Measurements from ENCODE around the gene PSMG4.

Gene PSMG4

GRCh38 chr6:3252861-3253596, 5.7 kb upstream of the PSMG4 start:
- Histone ChIP-seq H3K4me2 (ENCODE audit: low read depth, low read length, poor library complexity, severe bottlenecking) (no peak overlapping the region), H3K36me3 (ENCODE audit: low read length) (no peaks in the 10 kb centered on the region), H3K27me3 (ENCODE audit: low read length) (no peaks in the 10 kb centered on the region; the same call in 1 of the 2 replicates), H3K9me2 (replicated peaks; ENCODE audit: insufficient read depth, low read length) (no peaks in the 10 kb centered on the region), H3K79me2 (ENCODE audit: insufficient read depth, low read length) (no peaks in the 10 kb centered on the region), H3F3A (ENCODE audit: insufficient read depth) (no peaks in the 10 kb centered on the region), H3K4me3 (ENCODE audit: insufficient read depth, low read length, poor library complexity, severe bottlenecking) (no peak overlapping the region), H3K27ac (ENCODE audit: low read depth, low read length) (no peak overlapping the region), H3K9ac (ENCODE audit: low read length) (no peak overlapping the region), H4K20me1 (ENCODE audit: low read depth, low read length) (no peaks in the 10 kb centered on the region), H3K9me3 (ENCODE audit: insufficient read depth, low read length) (no peaks in the 10 kb centered on the region), H2AFZ (ENCODE audit: low read depth, low read length, severe bottlenecking) (no peak overlapping the region)
- TF ChIP-seq CTCF (IDR thresholded peaks at IDR 0.05; ENCODE audit: insufficient read depth, low read length, poor library complexity, severe bottlenecking) (no peak), EZH2phosphoT487 (conservative IDR thresholded peaks at IDR 0.05; ENCODE audit: low read length) (no peak)

- H3K9me2 ChIP-seq (replicated peaks; ENCODE audit: insufficient read depth, low read length): no peaks in the 10 kb centered on the region
- no peaks in the 10 kb centered on the region for H3K79me2 ChIP-seq (ENCODE audit: insufficient read depth, low read length)
- H3K27ac ChIP-seq (ENCODE audit: low read depth, low read length): no peak overlapping the region
- H3K4me3 ChIP-seq (ENCODE audit: insufficient read depth, low read length, poor library complexity, severe bottlenecking): no peak overlapping the region
- no peaks in the 10 kb centered on the region for H4K20me1 ChIP-seq (ENCODE audit: low read depth, low read length)
- TF ChIP-seq CTCF (IDR thresholded peaks at IDR 0.05; ENCODE audit: insufficient read depth, low read length, poor library complexity, severe bottlenecking) (no peak), EZH2phosphoT487 (conservative IDR thresholded peaks at IDR 0.05; ENCODE audit: low read length) (no peak)
- H3K27me3 ChIP-seq (ENCODE audit: low read length): no peaks in the 10 kb centered on the region; the same call in 1 of the 2 replicates
- no peak overlapping the region for H2AFZ ChIP-seq (ENCODE audit: low read depth, low read length, severe bottlenecking)
- H3K9me3 ChIP-seq (ENCODE audit: insufficient read depth, low read length): no peaks in the 10 kb centered on the region
- H3K4me2 ChIP-seq (ENCODE audit: low read depth, low read length, poor library complexity, severe bottlenecking): no peak overlapping the region
- H3K9ac ChIP-seq (ENCODE audit: low read length): no peak overlapping the region
- H3F3A ChIP-seq (ENCODE audit: insufficient read depth): no peaks in the 10 kb centered on the region
- no peaks in the 10 kb centered on the region for H3K36me3 ChIP-seq (ENCODE audit: low read length)
Measured at GRCh38 chr6:3253597-3253961, 5.2 kb upstream of the PSMG4 start.

- Histone ChIP-seq H3K4me2 (ENCODE audit: low read depth, low read length, poor library complexity, severe bottlenecking) (peak overlapping the region; percentile 57), H3K9ac (ENCODE audit: low read length) (peak overlapping the region; percentile 82; the same call in 1 of the 2 replicates), H4K20me1 (ENCODE audit: low read depth, low read length) (peaks cover 4% of the 10 kb centered on the region; the same call in 1 of the 2 replicates), H3F3A (ENCODE audit: insufficient read depth) (no peaks in the 10 kb centered on the region), H3K27me3 (ENCODE audit: low read length) (no peaks in the 10 kb centered on the region), H2AFZ (ENCODE audit: low read depth, low read length, severe bottlenecking) (peak overlapping the region; percentile 61), H3K79me2 (ENCODE audit: insufficient read depth, low read length) (peaks cover 44% of the 10 kb centered on the region), H3K36me3 (ENCODE audit: low read length) (no peaks in the 10 kb centered on the region), H3K4me3 (ENCODE audit: insufficient read depth, low read length, poor library complexity, severe bottlenecking) (peak overlapping the region; percentile 81), H3K9me3 (ENCODE audit: insufficient read depth, low read length) (no peaks in the 10 kb centered on the region), H3K9me2 (replicated peaks; ENCODE audit: insufficient read depth, low read length) (no peaks in the 10 kb centered on the region), H3K27ac (ENCODE audit: low read depth, low read length) (no peak overlapping the region)
- TF ChIP-seq CTCF (IDR thresholded peaks at IDR 0.05; ENCODE audit: insufficient read depth, low read length, poor library complexity, severe bottlenecking) (no peak), EZH2phosphoT487 (conservative IDR thresholded peaks at IDR 0.05; ENCODE audit: low read length) (no peak)
Measured at GRCh38 chr6:3258201-3258600, 546 bp upstream of the PSMG4 start.
